H9 (cell line): ENCODE data around the gene UNC79. TPM values are rescaled to one million over a fixed set of nuclear protein-coding genes. Genes with fewer than 3 reads are reported as not detected.

Source experiments
- DNase-seq: peaks from one replicate; pipeline ENCODE4 v3.0.0-alpha.2; 2017
- H2AFZ ChIP-seq: one replicate; pipeline ENCODE4 v1.6.1; 2013; ENCODE audit warnings: mild to moderate bottlenecking, low read length, control low read depth, moderate library complexity
- H2AK5ac ChIP-seq: 2 replicates; pipeline ENCODE4 v1.6.1; 2013; ENCODE audit warnings: low read length, control low read depth, mixed read lengths; ENCODE audit not compliant: insufficient read length
- H2BK120ac ChIP-seq: one replicate; pipeline ENCODE4 v1.6.1; 2013; ENCODE audit warnings: low read depth, mild to moderate bottlenecking, low read length, control low read depth, inconsistent platforms; ENCODE audit not compliant: poor library complexity, severe bottlenecking
- H2BK12ac ChIP-seq: 2 replicates; pipeline ENCODE4 v1.6.1; 2013; ENCODE audit warnings: low read length, control low read depth, mixed read lengths, low read depth; ENCODE audit not compliant: insufficient read length
- H2BK15ac ChIP-seq: 2 replicates; pipeline ENCODE4 v1.6.1; 2013; ENCODE audit warnings: low read depth, low read length, control low read depth
- H2BK20ac ChIP-seq: one replicate; pipeline ENCODE4 v1.6.1; 2013; ENCODE audit warnings: low read depth, mild to moderate bottlenecking, low read length, control low read depth, inconsistent platforms; ENCODE audit not compliant: poor library complexity, severe bottlenecking
- H2BK5ac ChIP-seq: 2 replicates; pipeline ENCODE4 v1.6.1; 2013; ENCODE audit warnings: low read length, control low read depth, mixed read lengths; ENCODE audit not compliant: insufficient read length
- H3K14ac ChIP-seq: 2 replicates; pipeline ENCODE4 v1.6.1; 2013; ENCODE audit warnings: low read length, control low read depth; ENCODE audit not compliant: insufficient read depth
- H3K18ac ChIP-seq: 2 replicates; pipeline ENCODE4 v1.6.1; 2013; ENCODE audit warnings: low read depth, mild to moderate bottlenecking, mixed read lengths, low read length, control low read depth; ENCODE audit not compliant: insufficient read length
- H3K23ac ChIP-seq: 2 replicates; pipeline ENCODE4 v1.6.1; 2013; ENCODE audit warnings: low read length, control low read depth, mixed read lengths, low read depth; ENCODE audit not compliant: insufficient read length
- H3K23me2 ChIP-seq: 2 replicates; pipeline ENCODE4 v1.6.1; 2013; ENCODE audit warnings: low read depth, mild to moderate bottlenecking, mixed read lengths, low read length, control low read depth; ENCODE audit not compliant: insufficient read length, poor library complexity, severe bottlenecking
- H3K27ac ChIP-seq: 2 replicates; pipeline ENCODE4 v1.5.1; 2013; ENCODE audit warnings: low read length, control low read depth, mixed read lengths, low read depth; ENCODE audit not compliant: insufficient read length
- H3K27me3 ChIP-seq: 2 replicates; pipeline ENCODE4 v1.6.1; 2013; ENCODE audit warnings: low read length, control low read depth, inconsistent platforms; ENCODE audit not compliant: insufficient read depth
- H3K4ac ChIP-seq: 2 replicates; pipeline ENCODE4 v1.6.1; 2013; ENCODE audit warnings: low read depth, mild to moderate bottlenecking, control low read depth, inconsistent platforms, low read length, moderate library complexity
- H3K4me1 ChIP-seq: 2 replicates; pipeline ENCODE4 v1.6.1; 2013; ENCODE audit warnings: low read length, control low read depth, inconsistent platforms; ENCODE audit not compliant: insufficient read depth
- H3K4me2 ChIP-seq: 2 replicates; pipeline ENCODE4 v1.6.1; 2013; ENCODE audit warnings: low read length, control low read depth, mixed read lengths; ENCODE audit not compliant: insufficient read length, insufficient read depth
- H3K56ac ChIP-seq: 2 replicates; pipeline ENCODE4 v1.6.1; 2013; ENCODE audit warnings: low read depth, mild to moderate bottlenecking, mixed read lengths, low read length, control low read depth; ENCODE audit not compliant: insufficient read length
- H3K79me1 ChIP-seq: 2 replicates; pipeline ENCODE4 v1.6.1; 2013; ENCODE audit warnings: low read depth, mild to moderate bottlenecking, moderate library complexity, low read length, control low read depth, inconsistent platforms; ENCODE audit not compliant: insufficient read depth, poor library complexity, severe bottlenecking
- H3K79me2 ChIP-seq: 2 replicates; pipeline ENCODE4 v1.6.1; 2013; ENCODE audit warnings: low read length, control low read depth, inconsistent platforms; ENCODE audit not compliant: insufficient read depth
- H3K9ac ChIP-seq: 2 replicates; pipeline ENCODE4 v1.6.1; 2013; ENCODE audit warnings: low read length, control low read depth, mixed read lengths; ENCODE audit not compliant: insufficient read length; ENCODE audit errors: extremely low read depth
- H3K9me3 ChIP-seq: one replicate; pipeline ENCODE4 v1.6.1; 2013; ENCODE audit warnings: low read depth, low read length, inconsistent platforms; ENCODE audit not compliant: control insufficient read depth
- H3T11ph ChIP-seq: one replicate; pipeline ENCODE4 v1.6.1; 2013; ENCODE audit warnings: mild to moderate bottlenecking, low read length, control low read depth, inconsistent platforms
- H4K20me1 ChIP-seq: one replicate; pipeline ENCODE4 v1.6.1; 2013; ENCODE audit not compliant: control insufficient read depth, insufficient read length, insufficient read depth
- H4K5ac ChIP-seq: 2 replicates; pipeline ENCODE4 v1.6.1; 2013; ENCODE audit warnings: low read depth, mild to moderate bottlenecking, mixed read lengths, low read length, control low read depth; ENCODE audit not compliant: insufficient read length
- H4K8ac ChIP-seq: replicated peaks from 2 replicates; pipeline ENCODE4 v1.6.1; 2013; ENCODE audit warnings: low read length, control low read depth, mixed read lengths, low read depth; ENCODE audit not compliant: insufficient read length
- H4K91ac ChIP-seq: 2 replicates; pipeline ENCODE4 v1.6.1; 2013; ENCODE audit warnings: low read depth, mild to moderate bottlenecking, moderate library complexity, mixed read lengths, low read length, control low read depth; ENCODE audit not compliant: insufficient read length
- H3K27ac Mint-ChIP-seq, 3 experiments: 2 replicates in 2 of 3; 3 replicates in 1 of 3; pipeline ENCODE4 v1.8.0; 2020 to 2021; ENCODE audit warnings: mixed read lengths in 3 of 3, mild to moderate bottlenecking in 1 of 3, moderate library complexity in 1 of 3
- H3K27me3 Mint-ChIP-seq: 2 replicates; pipeline ENCODE4 v1.8.0; 2021; ENCODE audit warnings: low read depth, mild to moderate bottlenecking, moderate library complexity, mixed read lengths
- H3K36me3 Mint-ChIP-seq, 3 experiments: 2 replicates in 2 of 3; 3 replicates in 1 of 3; pipeline ENCODE4 v1.8.0; 2020 to 2021; ENCODE audit warnings: low read depth in 3 of 3, mixed read lengths in 3 of 3; ENCODE audit not compliant: insufficient read depth in 1 of 3
- H3K4me1 Mint-ChIP-seq, 2 experiments: 2 replicates each; pipeline ENCODE4 v1.8.0; 2020; ENCODE audit warnings: mixed read lengths in 2 of 2
- H3K4me3 Mint-ChIP-seq, 2 experiments: 2 replicates in 1 of 2; 3 replicates in 1 of 2; pipeline ENCODE4 v1.8.0; 2020 to 2021; ENCODE audit warnings: mild to moderate bottlenecking in 2 of 2, mixed read lengths in 2 of 2, moderate library complexity in 1 of 2
- H3K9me3 Mint-ChIP-seq, 2 experiments: 2 replicates in 1 of 2; 3 replicates in 1 of 2; pipeline ENCODE4 v1.8.0; 2020; ENCODE audit warnings: mild to moderate bottlenecking in 2 of 2, mixed read lengths in 2 of 2, moderate library complexity in 1 of 2
- CTCF ChIP-seq: fragments of 200-600 bp; sonication (generic); conservative IDR thresholded peaks from 3 replicates; pipeline ENCODE4 v1.8.0; 2021; ENCODE audit warnings: antibody characterized with exemption, mild to moderate bottlenecking
- WGBS: extraction: QIAGEN DNeasy Blood & Tissue Kit; methylation state at CpG from one replicate; pipeline ENCODE4 v1.1.7; 2013; ENCODE audit warnings: missing lambda C conversion rate, low lambda C conversion rate, mixed read lengths; ENCODE audit not compliant: insufficient read length; ENCODE audit errors: extremely low coverage; 5-methylcytosine and 5-hydroxymethylcytosine counted together
- total RNA-seq: library from RNA; stranded (reverse); gene quantifications from 2 replicates; pipeline ENCODE4 v1.2.1, GENCODE V29; 2021

The UNC79 gene
- total RNA-seq, 1 experiment from 2014 or later: 3.0 TPM

DNA sequence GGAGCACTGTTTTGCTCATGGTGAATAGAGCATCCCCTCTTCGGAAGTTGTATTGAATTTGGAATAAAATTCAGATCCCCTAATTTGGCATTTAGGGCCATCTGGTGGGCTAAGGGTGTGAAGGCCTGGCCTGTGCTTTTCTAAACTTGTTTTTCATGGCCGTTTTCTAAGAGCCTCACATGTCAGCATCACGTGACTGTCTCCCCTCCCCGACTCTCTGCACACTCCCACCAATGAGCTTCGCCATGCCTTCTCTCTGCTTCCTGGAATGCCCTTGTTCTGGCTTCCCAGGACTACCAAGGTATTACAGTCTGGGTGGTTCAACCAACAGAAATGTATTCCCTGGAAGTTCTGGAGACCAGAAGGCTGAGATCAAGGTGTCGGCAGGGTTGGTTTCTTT, 272.2 kb downstream of the UNC79 start:
- Histone ChIP-seq H3K4me2 (no peak overlapping the region), H3K79me1 (no peaks in the 10 kb centered on the region), H3K23me2 (no peaks in the 10 kb centered on the region), H2BK5ac (no peak overlapping the region), H3K4me1 (no peaks in the 10 kb centered on the region), H3T11ph (no peak overlapping the region), H3K18ac (no peak overlapping the region), H3K4ac (no peak overlapping the region), H3K79me2 (no peaks in the 10 kb centered on the region), H2BK15ac (no peak overlapping the region), H2BK120ac (no peak overlapping the region), H3K9ac (no peak overlapping the region), H3K56ac (no peak overlapping the region), H2AK5ac (no peak overlapping the region), H2BK12ac (no peak overlapping the region), H4K8ac (no peak overlapping the region), H2AFZ (no peak overlapping the region), H3K14ac (no peak overlapping the region), H4K20me1 (no peaks in the 10 kb centered on the region), H3K27me3 (no peaks in the 10 kb centered on the region), H3K9me3 (no peaks in the 10 kb centered on the region), H3K27ac (no peak overlapping the region), H4K5ac (no peak overlapping the region), H3K23ac (no peak overlapping the region), H2BK20ac (no peak overlapping the region), H4K91ac (no peak overlapping the region)
- no peak; the same call in 2 of the 3 replicates for TF ChIP-seq CTCF
- H3K27me3 Mint-ChIP-seq: no peaks in the 10 kb centered on the region
- peaks cover 6 to 8% of the 10 kb centered on the region in 2 experiments for H3K9me3 Mint-ChIP-seq
- H3K27ac Mint-ChIP-seq: no peak overlapping the region
- WGBS: no CpG with 5 or more reads among the region's 6 CpGs
- no peak for DNase-seq
- peaks cover 6 to 7% of the 10 kb centered on the region in 2 experiments; a peak in 3 of 4 replicates for H3K4me1 Mint-ChIP-seq
- H3K4me3 Mint-ChIP-seq: no peak overlapping the region
- peaks cover 2 to 9% (median 3%) of the 10 kb centered on the region in 3 experiments; a peak in 5 of 7 replicates for H3K36me3 Mint-ChIP-seq
